Fibroblast of lung (primary cell): ENCODE data around the gene DKK3. TPM values are rescaled to one million over a fixed set of nuclear protein-coding genes. Genes with fewer than 3 reads are reported as not detected.

Experiments
- DNase-seq, 2 donors: peaks; one replicate each; pipeline versions ENCODE4 v3.0.0 to v3.0.0-alpha.2; 2010; ENCODE audit warnings: low read depth in 2 of 2
- H2AFZ ChIP-seq: 2 replicates; pipeline ENCODE4 v1.5.1; 2012; ENCODE audit warnings: low read length, control low read depth, inconsistent platforms
- H3K27ac ChIP-seq: 2 replicates; pipeline ENCODE4 v1.5.1; 2011; ENCODE audit warnings: low read length, control low read depth; ENCODE audit not compliant: insufficient read depth
- H3K27me3 ChIP-seq: 2 replicates; pipeline ENCODE4 v1.5.1; 2011; ENCODE audit warnings: mild to moderate bottlenecking, low read length; ENCODE audit not compliant: control insufficient read depth, insufficient read depth
- H3K36me3 ChIP-seq: 2 replicates; pipeline ENCODE4 v1.5.1; 2011; ENCODE audit warnings: low read length; ENCODE audit not compliant: control insufficient read depth, insufficient read depth
- H3K4me1 ChIP-seq: 2 replicates; pipeline ENCODE4 v1.5.1; 2011; ENCODE audit warnings: low read length; ENCODE audit not compliant: control insufficient read depth, insufficient read depth; ENCODE audit errors: extremely low read depth
- H3K4me2 ChIP-seq: 2 replicates; pipeline ENCODE4 v1.5.1; 2011; ENCODE audit warnings: low read length, control low read depth; ENCODE audit not compliant: insufficient read depth; ENCODE audit errors: extremely low read depth
- H3K4me3 ChIP-seq, 4 experiments: fragments of 200-600 bp in 1 of 4; sonication (generic) in 1 of 4; replicated peaks in 1 of 4; 2 replicates each; pipeline ENCODE4 v1.5.1; 2011 to 2016; ENCODE audit warnings: low read length in 4 of 4, low read depth in 3 of 4, mild to moderate bottlenecking in 3 of 4, control low read depth in 2 of 4, inconsistent platforms in 1 of 4, mixed read lengths in 1 of 4; ENCODE audit not compliant: insufficient read depth in 1 of 4; ENCODE audit errors: control extremely low read depth in 1 of 4
- H3K79me2 ChIP-seq: 2 replicates; pipeline ENCODE4 v1.5.1; 2012; ENCODE audit warnings: mild to moderate bottlenecking, low read length, inconsistent platforms; ENCODE audit not compliant: control insufficient read depth, insufficient read depth
- H3K9ac ChIP-seq: 2 replicates; pipeline ENCODE4 v1.5.1; 2011; ENCODE audit warnings: mild to moderate bottlenecking, low read length, control low read depth; ENCODE audit not compliant: insufficient read depth
- H3K9me3 ChIP-seq: 2 replicates; pipeline ENCODE4 v1.5.1; 2012; ENCODE audit warnings: low read depth, low read length; ENCODE audit not compliant: control insufficient read depth, insufficient read depth
- H4K20me1 ChIP-seq: 2 replicates; pipeline ENCODE4 v1.5.1; 2011; ENCODE audit warnings: low read length; ENCODE audit not compliant: control insufficient read depth, insufficient read depth; ENCODE audit errors: extremely low read depth
- EZH2 ChIP-seq: IDR thresholded peaks from 2 replicates; pipeline ENCODE4 v1.5.1; 2012; ENCODE audit warnings: low read length, control low read depth, mild to moderate bottlenecking; ENCODE audit errors: missing control alignments
- polyA plus RNA-seq, 2 donors: library from polyadenylated mRNA; depleted of rRNA in 1 of 2; stranded (reverse) in 1 of 2; unstranded in 1 of 2; fragments of >200 nt; gene quantifications; 2 replicates each; pipeline ENCODE4 v1.2.1, GENCODE V29; 2011 to 2012; ENCODE audit warnings: missing spikeins in 1 of 2
- total RNA-seq: library from RNA; depleted of rRNA; stranded (reverse); fragments of >200 nt; gene quantifications from 2 replicates; pipeline ENCODE4 v1.2.1, GENCODE V29; 2014
- TF ChIP-seq, protein P1 (sequence below), 2 donors: IDR thresholded peaks in 1 of 2; conservative IDR thresholded peaks in 1 of 2; 1 replicate in 1 of 2; 2 replicates in 1 of 2; pipeline ENCODE4 v1.5.1; 2011 to 2012; ENCODE audit warnings: low read length in 2 of 2, control low read depth in 1 of 2, inconsistent platforms in 1 of 2, low read depth in 1 of 2, mild to moderate bottlenecking in 1 of 2

The DKK3 gene
- total and polyA plus RNA-seq, 2 donors (not counting 1 experiment from before 2014, with no cell fraction given), result 1,064 to 1,566 TPM

GRCh38 chr11:12051287-12051662 lies 42.8 kb upstream of the DKK3 start:
- H3K4me1 ChIP-seq, result peaks cover 3% of the 10 kb centered on the region
- H4K20me1 ChIP-seq, result no peaks in the 10 kb centered on the region
- DNase-seq, result no peak
- no peaks in the 10 kb centered on the region for H3K79me2 ChIP-seq
- no peaks in the 10 kb centered on the region for H3K27me3 ChIP-seq
- H3K4me2 ChIP-seq, result no peak overlapping the region
- no peaks in the 10 kb centered on the region for H3K36me3 ChIP-seq
- H3K9ac ChIP-seq, result no peak overlapping the region
- no peak for TF ChIP-seq EZH2
- TF ChIP-seq, protein P1, sequence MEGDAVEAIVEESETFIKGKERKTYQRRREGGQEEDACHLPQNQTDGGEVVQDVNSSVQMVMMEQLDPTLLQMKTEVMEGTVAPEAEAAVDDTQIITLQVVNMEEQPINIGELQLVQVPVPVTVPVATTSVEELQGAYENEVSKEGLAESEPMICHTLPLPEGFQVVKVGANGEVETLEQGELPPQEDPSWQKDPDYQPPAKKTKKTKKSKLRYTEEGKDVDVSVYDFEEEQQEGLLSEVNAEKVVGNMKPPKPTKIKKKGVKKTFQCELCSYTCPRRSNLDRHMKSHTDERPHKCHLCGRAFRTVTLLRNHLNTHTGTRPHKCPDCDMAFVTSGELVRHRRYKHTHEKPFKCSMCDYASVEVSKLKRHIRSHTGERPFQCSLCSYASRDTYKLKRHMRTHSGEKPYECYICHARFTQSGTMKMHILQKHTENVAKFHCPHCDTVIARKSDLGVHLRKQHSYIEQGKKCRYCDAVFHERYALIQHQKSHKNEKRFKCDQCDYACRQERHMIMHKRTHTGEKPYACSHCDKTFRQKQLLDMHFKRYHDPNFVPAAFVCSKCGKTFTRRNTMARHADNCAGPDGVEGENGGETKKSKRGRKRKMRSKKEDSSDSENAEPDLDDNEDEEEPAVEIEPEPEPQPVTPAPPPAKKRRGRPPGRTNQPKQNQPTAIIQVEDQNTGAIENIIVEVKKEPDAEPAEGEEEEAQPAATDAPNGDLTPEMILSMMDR (conservative IDR thresholded peaks at IDR 0.05 in 1 of 2, IDR thresholded peaks at IDR 0.05 in 1 of 2; ENCODE audit: low read depth in 1 of 2, low read length in 2 of 2), result no peak
- no peak overlapping the region for H3K4me3 ChIP-seq
- no peaks in the 10 kb centered on the region for H3K9me3 ChIP-seq
- no peak overlapping the region for H2AFZ ChIP-seq
- no peak overlapping the region for H3K27ac ChIP-seq

- DNase-seq, result no peak
- TF ChIP-seq, protein P1 (conservative IDR thresholded peaks at IDR 0.05 in 1 of 2, IDR thresholded peaks at IDR 0.05 in 1 of 2; ENCODE audit: low read depth in 1 of 2, low read length in 2 of 2), result no peak
- no peak for TF ChIP-seq EZH2
Measured at GRCh38 chr11:12050470-12051286, 42.3 kb upstream of the DKK3 start.

GRCh38 chr11:12048936-12049790 lies 40.7 kb upstream of the DKK3 start:
- no peak overlapping the region for H2AFZ ChIP-seq
- H3K9ac ChIP-seq, result no peak overlapping the region
- H3K4me1 ChIP-seq, result peaks cover 10% of the 10 kb centered on the region
- no peaks in the 10 kb centered on the region for H3K9me3 ChIP-seq
- H3K4me2 ChIP-seq, result no peak overlapping the region
- H4K20me1 ChIP-seq, result no peaks in the 10 kb centered on the region
- no peaks in the 10 kb centered on the region for H3K79me2 ChIP-seq
- no peaks in the 10 kb centered on the region for H3K27me3 ChIP-seq
- peak; percentile 37 to 40 for DNase-seq
- H3K36me3 ChIP-seq, result no peaks in the 10 kb centered on the region
- H3K4me3 ChIP-seq, result no peak overlapping the region
- TF ChIP-seq EZH2, result no peak
- TF ChIP-seq, protein P1 (conservative IDR thresholded peaks at IDR 0.05 in 1 of 2, IDR thresholded peaks at IDR 0.05 in 1 of 2; ENCODE audit: low read depth in 1 of 2, low read length in 2 of 2), result no peak
- H3K27ac ChIP-seq, result no peak overlapping the region

More at GRCh38 chr11:12050470-12051286, 42.3 kb upstream of the DKK3 start:
- no peak overlapping the region for H3K4me3 ChIP-seq
- no peak overlapping the region for H3K4me2 ChIP-seq
- no peak overlapping the region for H3K9ac ChIP-seq
- no peaks in the 10 kb centered on the region for H3K9me3 ChIP-seq
- H3K27ac ChIP-seq, result no peak overlapping the region
- no peaks in the 10 kb centered on the region for H3K79me2 ChIP-seq
- no peaks in the 10 kb centered on the region for H4K20me1 ChIP-seq
- H3K36me3 ChIP-seq, result no peaks in the 10 kb centered on the region
- H3K4me1 ChIP-seq, result peaks cover 3% of the 10 kb centered on the region
- no peaks in the 10 kb centered on the region for H3K27me3 ChIP-seq
- no peak overlapping the region for H2AFZ ChIP-seq
